HG03045 (cell line): ENCODE data around the gene RNF157.

ENCODE experiments used
- ATAC-seq: cut with Tn5 transposase; IDR thresholded peaks from one replicate; pipeline ENCODE4 v1.9.1; 2021; ENCODE audit warnings: mild to moderate bottlenecking, moderate library complexity; ENCODE audit not compliant: unreplicated experiment

Gene RNF157

GRCh38 chr17:76131051-76131691 is 109.1 kb downstream of the RNF157 start:
- ATAC-seq, result no peak

GRCh38 chr17:76130473-76130872 is 109.8 kb downstream of the RNF157 start:
- ATAC-seq, result no peak

- ATAC-seq, result no peak
Observed at GRCh38 chr17:76125922-76126321, 114.4 kb downstream of the RNF157 start.

DNA sequence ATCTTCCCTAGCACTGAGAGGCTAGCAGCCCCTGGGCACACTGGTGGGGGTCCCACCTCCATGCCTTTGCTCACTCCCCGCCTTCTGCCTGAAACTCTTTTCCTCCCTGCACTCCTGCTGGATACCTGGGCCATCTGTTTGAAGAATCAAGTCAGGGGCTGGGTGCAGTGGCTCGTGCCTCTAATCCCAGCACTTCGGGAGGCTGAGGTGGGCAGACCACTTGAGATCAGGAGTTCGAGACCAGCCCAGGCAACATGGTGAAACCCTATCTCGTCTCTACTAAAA is 115.0 kb downstream of the RNF157 start:
- no peak for ATAC-seq

GRCh38 chr17:76124582-76125390 is 115.5 kb downstream of the RNF157 start:
- ATAC-seq, result no peak

- no peak for ATAC-seq
Observed at GRCh38 chr17:76123749-76124581, 116.3 kb downstream of the RNF157 start.

DNA sequence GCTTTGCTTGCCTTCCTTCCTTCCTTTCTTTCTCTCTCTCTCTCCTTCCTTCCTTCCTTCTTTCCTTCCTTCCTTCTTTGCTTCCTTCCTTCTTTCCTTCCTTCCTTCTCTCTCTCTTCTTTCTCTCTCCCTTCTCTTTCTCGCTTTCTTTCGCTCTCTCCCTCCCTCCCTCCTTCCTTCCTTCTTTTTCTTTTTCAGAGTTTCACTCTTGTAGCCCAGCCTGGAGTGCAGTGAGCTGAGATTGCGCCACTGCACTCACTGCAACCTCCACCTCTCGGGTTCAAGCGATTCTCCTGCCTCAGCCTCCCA is 117.1 kb downstream of the RNF157 start:
- no peak for ATAC-seq

GRCh38 chr17:76122431-76123190 is 117.7 kb downstream of the RNF157 start:
- ATAC-seq, result no peak

DNA sequence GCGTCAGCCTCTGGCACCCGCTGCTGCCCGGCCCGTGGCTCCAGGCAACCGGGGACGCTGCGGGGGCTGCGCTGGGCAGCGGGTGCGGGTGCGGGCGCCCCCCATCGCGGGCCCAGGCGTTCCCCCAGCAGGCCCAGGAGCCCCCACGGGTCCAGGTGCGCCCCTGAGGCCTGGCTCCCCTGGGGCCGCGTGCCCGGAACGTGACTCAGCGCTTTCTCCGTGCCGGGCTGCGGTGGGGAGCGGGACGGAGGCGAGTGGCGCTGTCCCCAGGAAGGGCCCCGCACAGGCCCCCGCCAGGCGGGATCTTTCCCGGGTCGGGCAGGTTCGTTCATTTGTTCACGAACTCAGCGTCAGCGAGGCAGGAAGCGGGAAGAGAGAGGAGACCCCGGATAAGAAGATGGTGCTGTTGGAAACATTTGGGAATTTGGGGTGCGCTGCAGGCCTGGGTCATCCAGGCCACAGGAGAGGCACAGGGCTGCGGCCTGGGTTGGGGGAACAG is 118.3 kb downstream of the RNF157 start:
- ATAC-seq, result peak; percentile 31

GRCh38 chr17:76120658-76121008 is 119.7 kb downstream of the RNF157 start:
- no peak for ATAC-seq

DNA sequence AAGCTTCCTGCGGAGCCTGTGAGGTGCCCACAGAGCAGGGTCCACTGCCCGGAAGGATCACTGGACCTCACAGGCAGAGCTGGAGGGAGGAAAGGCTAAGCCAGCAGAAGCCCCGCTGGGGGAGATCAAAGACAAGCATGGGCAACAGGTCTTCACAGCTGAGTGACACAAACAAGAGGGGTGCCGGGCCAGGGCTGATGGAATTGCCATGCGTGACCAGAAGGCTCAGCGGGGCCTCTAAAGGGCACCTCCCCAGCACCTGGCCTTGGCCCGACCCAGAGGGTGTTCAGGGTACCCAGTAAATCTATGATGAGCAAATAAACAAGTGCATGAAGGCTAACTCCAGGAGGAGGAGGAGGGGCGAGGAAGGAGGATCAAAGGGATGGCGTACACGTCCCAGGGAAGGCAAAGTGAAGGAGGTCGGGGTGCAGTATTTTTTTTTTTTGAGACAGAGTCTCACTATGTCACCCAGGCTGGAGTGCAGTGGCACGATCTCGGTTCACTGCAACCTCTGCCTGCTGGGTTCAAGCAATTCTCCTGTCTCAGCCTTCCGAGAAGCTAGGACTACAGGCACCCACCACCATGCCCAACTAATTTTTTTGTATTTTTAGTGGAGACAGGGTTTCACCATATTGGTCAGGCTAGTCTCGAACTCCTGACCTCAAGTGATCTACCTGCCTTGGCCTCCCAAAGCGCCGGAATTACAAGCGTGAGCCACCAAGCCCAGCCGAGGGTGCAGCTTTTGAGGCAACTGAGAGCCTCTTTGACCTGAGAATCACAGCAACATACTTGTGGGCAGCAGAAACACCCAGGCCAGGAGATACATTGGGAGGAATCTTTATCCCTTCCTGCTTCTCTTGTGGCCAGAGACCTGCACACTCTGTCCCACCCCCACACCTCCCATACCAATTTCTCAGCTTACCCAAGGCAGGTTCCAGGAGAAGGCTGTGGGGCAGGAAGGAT is 120.6 kb downstream of the RNF157 start:
- no peak for ATAC-seq

- ATAC-seq, result no peak
Observed at GRCh38 chr17:76115138-76115754, 125.0 kb downstream of the RNF157 start.

DNA sequence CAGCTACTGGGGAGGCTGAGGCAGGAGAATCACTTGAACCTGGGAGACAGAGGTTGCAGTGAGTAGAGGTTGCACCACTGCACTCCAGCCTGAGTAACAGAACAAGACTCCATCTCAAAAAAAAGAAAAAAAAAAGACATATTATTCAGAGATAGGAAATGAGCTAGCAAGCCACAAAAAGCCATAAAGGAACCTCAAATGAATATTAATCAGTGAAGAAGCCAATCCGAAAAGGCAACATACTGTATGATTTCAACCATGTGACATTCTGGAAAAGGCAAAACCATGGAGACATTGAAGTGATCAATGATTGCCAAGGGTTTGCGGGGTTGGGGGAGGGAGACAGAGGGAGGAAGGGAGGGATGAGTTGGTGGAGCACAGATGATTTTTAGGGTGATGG is 128.3 kb downstream of the RNF157 start:
- ATAC-seq, result no peak

GRCh38 chr17:76107509-76107908 is 132.8 kb downstream of the RNF157 start:
- ATAC-seq, result no peak

- no peak for ATAC-seq
Observed at GRCh38 chr17:76106703-76107102, 133.6 kb downstream of the RNF157 start.

- ATAC-seq, result no peak
Observed at GRCh38 chr17:76104896-76105231, 135.4 kb downstream of the RNF157 start.

DNA sequence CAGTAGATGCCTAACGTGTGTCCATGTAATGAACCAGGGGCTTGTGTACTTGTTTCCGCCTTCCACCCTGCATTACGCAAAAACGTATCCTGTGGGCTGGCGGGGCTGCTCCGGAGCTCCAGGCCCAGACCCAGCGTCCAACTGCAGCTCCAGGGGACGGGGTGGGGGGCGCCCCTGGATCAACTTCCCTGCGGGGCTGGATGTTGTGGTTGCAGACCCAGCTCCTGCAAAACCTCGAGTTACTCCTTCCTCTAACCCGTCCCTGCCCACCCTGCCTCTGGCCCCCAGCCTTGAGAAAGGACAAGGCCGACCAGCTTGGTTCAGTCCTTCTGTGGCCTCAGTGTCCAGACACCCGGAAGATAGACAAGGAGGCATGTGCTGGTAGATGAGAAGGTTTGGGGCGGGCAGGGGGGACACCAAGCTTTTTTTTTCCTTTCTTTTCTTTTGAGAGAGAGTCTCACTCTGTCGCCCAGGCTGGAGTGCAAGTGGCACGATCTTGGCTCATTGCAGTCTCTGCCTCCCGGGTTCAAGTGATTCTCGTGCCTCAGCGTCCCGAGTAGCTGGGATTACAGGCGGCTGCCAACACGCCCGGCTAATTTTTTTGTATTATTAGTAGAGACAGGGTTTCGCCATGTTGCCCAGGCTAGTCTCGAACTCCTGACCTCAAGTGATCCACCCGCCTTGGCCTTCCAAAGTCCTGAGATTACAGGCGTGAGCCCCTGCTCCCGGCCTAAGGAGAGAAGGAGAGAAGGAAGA is 136.0 kb downstream of the RNF157 start:
- ATAC-seq, result no peak

DNA sequence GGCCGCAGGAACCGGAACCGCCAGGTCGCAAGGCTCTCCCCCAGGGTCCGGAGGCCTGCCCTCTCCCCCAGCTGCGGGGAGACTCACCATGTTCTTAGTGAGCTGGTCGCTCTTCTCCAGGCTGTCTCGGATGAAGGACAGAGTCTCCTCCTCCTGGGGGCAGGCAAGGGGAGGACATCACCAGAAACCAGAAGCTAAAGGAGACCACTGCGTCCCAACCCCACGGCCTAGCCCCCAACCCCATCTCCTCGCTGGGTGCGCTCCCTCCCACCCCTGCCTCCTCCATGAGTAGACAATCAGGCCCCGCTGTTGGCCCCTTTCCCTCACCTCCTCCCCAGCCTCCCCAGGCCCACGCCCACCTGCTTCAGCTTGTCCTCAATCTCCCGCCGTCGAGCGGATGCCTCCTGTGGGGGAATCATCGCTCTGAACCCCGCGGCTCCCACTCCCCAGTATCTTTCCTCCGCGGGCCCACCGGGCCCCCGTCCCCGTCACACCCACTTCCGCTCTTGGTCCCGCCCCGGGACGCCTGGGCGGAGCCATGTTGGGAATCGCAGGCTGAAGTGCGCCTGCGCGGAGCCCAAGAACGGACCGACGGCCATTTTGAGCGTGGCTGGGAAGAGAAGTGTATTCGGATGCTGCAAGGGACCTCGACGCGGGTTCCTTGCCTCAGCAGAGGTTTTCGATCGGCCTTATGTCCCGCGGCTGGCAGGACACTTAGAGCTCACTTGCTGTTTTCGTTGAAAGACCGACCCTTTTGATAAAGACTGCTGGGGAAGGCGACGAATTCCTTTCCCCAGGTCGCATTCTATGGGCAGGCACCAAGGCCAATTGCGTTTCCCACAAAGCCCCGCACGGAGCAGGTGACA is 136.8 kb downstream of the RNF157 start, which contains the start of gene EXOC7:
Gene EXOC7 (minus strand): TSS at position 514 of the 866 bp plus-strand sequence. CDS start 95 bp downstream, at position 419.
- peak; percentile 84 for ATAC-seq
